HEK293 (cell line): ENCODE results near the gene SLC37A3.

ENCODE experiments used
- CTCF ChIA-PET: fragments of 350-600 bp; formaldehyde crosslinking; extraction: SDS; loops from one replicate; lab custom pipeline; 2021; ENCODE audit warnings: antibody characterized with exemption; lab: Yijun Ruan, JAX
- POLR2A ChIA-PET: fragments of 300-600 bp; formaldehyde crosslinking; extraction: SDS; loops from one replicate; lab custom pipeline; 2020; ENCODE audit warnings: antibody characterized with exemption, inconsistent platforms; lab: Yijun Ruan, JAX
- H3K27ac ChIP-seq: fragments of 200-500 bp; sonication (Bioruptor generic); 2 replicates; pipeline ENCODE4 v1.5.1; 2014; ENCODE audit warnings: low read depth, low read length, control low read depth, inconsistent platforms; ENCODE audit errors: extremely low read depth
- H3K36me3 ChIP-seq, 2 experiments: fragments of 200-500 bp in 1 of 2; sonication (Bioruptor generic) in 1 of 2; 1 replicate in 1 of 2; 2 replicates in 1 of 2; pipeline ENCODE4 v1.5.1; 2014 to 2017; ENCODE audit warnings: inconsistent platforms in 2 of 2, low read length in 2 of 2; ENCODE audit not compliant: control insufficient read depth in 2 of 2, insufficient read depth in 1 of 2
- H3K4me1 ChIP-seq: fragments of 200-500 bp; sonication (Bioruptor generic); 2 replicates; pipeline ENCODE4 v1.5.1; 2014; ENCODE audit warnings: mild to moderate bottlenecking, low read length, inconsistent platforms; ENCODE audit not compliant: control insufficient read depth, insufficient read depth
- H3K4me3 ChIP-seq: 2 replicates; pipeline ENCODE4 v1.5.1; 2011; ENCODE audit warnings: low read depth, mild to moderate bottlenecking, control low read depth, low read length, moderate library complexity
- H3K9me3 ChIP-seq: fragments of 200-500 bp; sonication (Bioruptor generic); 2 replicates; pipeline ENCODE4 v1.5.1; 2014; ENCODE audit warnings: low read depth, low read length, inconsistent platforms; ENCODE audit not compliant: control insufficient read depth, insufficient read depth
- KLF17 ChIP-seq: fragments of 450-650 bp; formaldehyde crosslinking; IDR thresholded peaks from 2 replicates; pipeline ENCODE4 v1.5.1; 2016; ENCODE audit warnings: missing biosample characterization, missing genetic modification characterization
- OVOL3 ChIP-seq: fragments of 450-650 bp; formaldehyde crosslinking; IDR thresholded peaks from 2 replicates; pipeline ENCODE4 v1.5.1; 2016; ENCODE audit warnings: missing biosample characterization, missing genetic modification characterization
- PRDM4 ChIP-seq: fragments of 450-650 bp; formaldehyde crosslinking; IDR thresholded peaks from 2 replicates; pipeline ENCODE4 v1.5.1; 2017; ENCODE audit warnings: missing biosample characterization, missing genetic modification characterization
- SALL2 ChIP-seq: fragments of 450-650 bp; formaldehyde crosslinking; IDR thresholded peaks from 2 replicates; pipeline ENCODE4 v1.5.0; 2017; ENCODE audit warnings: missing biosample characterization, mild to moderate bottlenecking, missing genetic modification characterization, borderline replicate concordance
- SCRT1 ChIP-seq: fragments of 450-650 bp; formaldehyde crosslinking; IDR thresholded peaks from 2 replicates; pipeline ENCODE4 v1.5.1; 2016; ENCODE audit warnings: missing biosample characterization, missing genetic modification characterization, borderline replicate concordance
- SCRT2 ChIP-seq: fragments of 450-650 bp; formaldehyde crosslinking; IDR thresholded peaks from 2 replicates; pipeline ENCODE4 v1.5.1; 2016; ENCODE audit warnings: missing biosample characterization, missing genetic modification characterization
- SP7 ChIP-seq: fragments of 450-650 bp; formaldehyde crosslinking; IDR thresholded peaks from 2 replicates; pipeline ENCODE4 v1.5.1; 2016; ENCODE audit warnings: missing biosample characterization, missing genetic modification characterization
- YY2 ChIP-seq: fragments of 450-650 bp; formaldehyde crosslinking; IDR thresholded peaks from 2 replicates; pipeline ENCODE4 v1.5.1; 2016; ENCODE audit warnings: missing biosample characterization, missing genetic modification characterization
- ZBTB17 ChIP-seq: fragments of 450-650 bp; formaldehyde crosslinking; IDR thresholded peaks from 2 replicates; pipeline ENCODE4 v1.5.1; 2016; ENCODE audit warnings: missing biosample characterization, missing genetic modification characterization
- ZFP3 ChIP-seq: fragments of 450-650 bp; formaldehyde crosslinking; IDR thresholded peaks from 2 replicates; pipeline ENCODE4 v1.5.1; 2016; ENCODE audit warnings: low read depth, missing biosample characterization, missing genetic modification characterization
- ZNF433 ChIP-seq: fragments of 450-650 bp; formaldehyde crosslinking; IDR thresholded peaks from 2 replicates; pipeline ENCODE4 v1.5.1; 2016; ENCODE audit warnings: missing biosample characterization, missing genetic modification characterization, low read depth
- ZNF560 ChIP-seq: fragments of 450-650 bp; formaldehyde crosslinking; IDR thresholded peaks from 2 replicates; pipeline ENCODE4 v1.5.1; 2017; ENCODE audit warnings: missing biosample characterization, missing genetic modification characterization, borderline replicate concordance
- ZNF654 ChIP-seq: fragments of 450-650 bp; formaldehyde crosslinking; IDR thresholded peaks from 2 replicates; pipeline ENCODE4 v1.5.1; 2016; ENCODE audit warnings: low read depth, missing biosample characterization, missing genetic modification characterization
- ZSCAN30 ChIP-seq: fragments of 450-650 bp; IDR thresholded peaks from 2 replicates; pipeline ENCODE4 v1.5.1; 2018; ENCODE audit warnings: missing biosample characterization, mild to moderate bottlenecking, missing genetic modification characterization, moderate library complexity
- TF ChIP-seq, protein P1 (sequence below): fragments of 450-650 bp; formaldehyde crosslinking; IDR thresholded peaks from 2 replicates; pipeline ENCODE4 v1.5.1; 2016; ENCODE audit warnings: missing biosample characterization, missing genetic modification characterization, borderline replicate concordance
- TF ChIP-seq, protein P2 (sequence below): fragments of 450-650 bp; formaldehyde crosslinking; IDR thresholded peaks from 2 replicates; pipeline ENCODE4 v1.5.1; 2016; ENCODE audit warnings: missing biosample characterization, missing genetic modification characterization
- TF ChIP-seq, protein P3 (sequence below): fragments of 450-650 bp; formaldehyde crosslinking; IDR thresholded peaks from 2 replicates; pipeline ENCODE4 v1.5.1; 2017; ENCODE audit warnings: missing biosample characterization, missing genetic modification characterization
- TF ChIP-seq, protein P4 (sequence below): fragments of 450-650 bp; formaldehyde crosslinking; IDR thresholded peaks from 2 replicates; pipeline ENCODE4 v1.5.1; 2016; ENCODE audit warnings: missing biosample characterization, missing genetic modification characterization

SLC37A3 gene

GRCh38 chr7:140367528-140367927, 30.8 kb downstream of the SLC37A3 start (continued):
- no peak for TF ChIP-seq KLF17
- TF ChIP-seq, protein P1, sequence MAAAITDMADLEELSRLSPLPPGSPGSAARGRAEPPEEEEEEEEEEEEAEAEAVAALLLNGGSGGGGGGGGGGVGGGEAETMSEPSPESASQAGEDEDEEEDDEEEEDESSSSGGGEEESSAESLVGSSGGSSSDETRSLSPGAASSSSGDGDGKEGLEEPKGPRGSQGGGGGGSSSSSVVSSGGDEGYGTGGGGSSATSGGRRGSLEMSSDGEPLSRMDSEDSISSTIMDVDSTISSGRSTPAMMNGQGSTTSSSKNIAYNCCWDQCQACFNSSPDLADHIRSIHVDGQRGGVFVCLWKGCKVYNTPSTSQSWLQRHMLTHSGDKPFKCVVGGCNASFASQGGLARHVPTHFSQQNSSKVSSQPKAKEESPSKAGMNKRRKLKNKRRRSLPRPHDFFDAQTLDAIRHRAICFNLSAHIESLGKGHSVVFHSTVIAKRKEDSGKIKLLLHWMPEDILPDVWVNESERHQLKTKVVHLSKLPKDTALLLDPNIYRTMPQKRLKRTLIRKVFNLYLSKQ (tag by site-specific recombination): no peak
- no peak for TF ChIP-seq YY2 (tag by site-specific recombination)
- no peak for TF ChIP-seq ZNF654

- Histone ChIP-seq H3K36me3 (peaks cover 9 to 40% of the 10 kb centered on the region in 2 experiments; a peak in 2 of 3 replicates), H3K4me3 (no peak overlapping the region), H3K9me3 (no peaks in the 10 kb centered on the region), H3K27ac (no peak overlapping the region), H3K4me1 (no peaks in the 10 kb centered on the region)
- TF ChIP-seq SP7 (tag by site-specific recombination) (peak; percentile 59), SCRT1 (peak; percentile 90), ZBTB17 (peak; percentile 87), ZSCAN30 (tag by site-specific recombination) (peak; percentile 73; the same call in 1 of the 2 replicates), SCRT2 (tag by site-specific recombination) (peak; percentile 83), ZFP3 (tag by site-specific recombination) (no peak), OVOL3 (tag by site-specific recombination) (no peak)
- TF ChIP-seq, protein P2, sequence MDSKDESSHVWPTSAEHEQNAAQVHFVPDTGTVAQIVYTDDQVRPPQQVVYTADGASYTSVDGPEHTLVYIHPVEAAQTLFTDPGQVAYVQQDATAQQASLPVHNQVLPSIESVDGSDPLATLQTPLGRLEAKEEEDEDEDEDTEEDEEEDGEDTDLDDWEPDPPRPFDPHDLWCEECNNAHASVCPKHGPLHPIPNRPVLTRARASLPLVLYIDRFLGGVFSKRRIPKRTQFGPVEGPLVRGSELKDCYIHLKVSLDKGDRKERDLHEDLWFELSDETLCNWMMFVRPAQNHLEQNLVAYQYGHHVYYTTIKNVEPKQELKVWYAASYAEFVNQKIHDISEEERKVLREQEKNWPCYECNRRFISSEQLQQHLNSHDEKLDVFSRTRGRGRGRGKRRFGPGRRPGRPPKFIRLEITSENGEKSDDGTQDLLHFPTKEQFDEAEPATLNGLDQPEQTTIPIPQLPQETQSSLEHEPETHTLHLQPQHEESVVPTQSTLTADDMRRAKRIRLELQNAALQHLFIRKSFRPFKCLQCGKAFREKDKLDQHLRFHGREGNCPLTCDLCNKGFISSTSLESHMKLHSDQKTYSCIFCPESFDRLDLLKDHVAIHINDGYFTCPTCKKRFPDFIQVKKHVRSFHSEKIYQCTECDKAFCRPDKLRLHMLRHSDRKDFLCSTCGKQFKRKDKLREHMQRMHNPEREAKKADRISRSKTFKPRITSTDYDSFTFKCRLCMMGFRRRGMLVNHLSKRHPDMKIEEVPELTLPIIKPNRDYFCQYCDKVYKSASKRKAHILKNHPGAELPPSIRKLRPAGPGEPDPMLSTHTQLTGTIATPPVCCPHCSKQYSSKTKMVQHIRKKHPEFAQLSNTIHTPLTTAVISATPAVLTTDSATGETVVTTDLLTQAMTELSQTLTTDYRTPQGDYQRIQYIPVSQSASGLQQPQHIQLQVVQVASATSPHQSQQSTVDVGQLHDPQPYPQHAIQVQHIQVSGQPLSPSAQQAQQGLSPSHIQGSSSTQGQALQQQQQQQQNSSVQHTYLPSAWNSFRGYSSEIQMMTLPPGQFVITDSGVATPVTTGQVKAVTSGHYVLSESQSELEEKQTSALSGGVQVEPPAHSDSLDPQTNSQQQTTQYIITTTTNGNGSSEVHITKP (tag by site-specific recombination): peak; percentile 45; the same call in 1 of the 2 replicates
- TF ChIP-seq, protein P3, sequence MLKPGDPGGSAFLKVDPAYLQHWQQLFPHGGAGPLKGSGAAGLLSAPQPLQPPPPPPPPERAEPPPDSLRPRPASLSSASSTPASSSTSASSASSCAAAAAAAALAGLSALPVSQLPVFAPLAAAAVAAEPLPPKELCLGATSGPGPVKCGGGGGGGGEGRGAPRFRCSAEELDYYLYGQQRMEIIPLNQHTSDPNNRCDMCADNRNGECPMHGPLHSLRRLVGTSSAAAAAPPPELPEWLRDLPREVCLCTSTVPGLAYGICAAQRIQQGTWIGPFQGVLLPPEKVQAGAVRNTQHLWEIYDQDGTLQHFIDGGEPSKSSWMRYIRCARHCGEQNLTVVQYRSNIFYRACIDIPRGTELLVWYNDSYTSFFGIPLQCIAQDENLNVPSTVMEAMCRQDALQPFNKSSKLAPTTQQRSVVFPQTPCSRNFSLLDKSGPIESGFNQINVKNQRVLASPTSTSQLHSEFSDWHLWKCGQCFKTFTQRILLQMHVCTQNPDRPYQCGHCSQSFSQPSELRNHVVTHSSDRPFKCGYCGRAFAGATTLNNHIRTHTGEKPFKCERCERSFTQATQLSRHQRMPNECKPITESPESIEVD (tag by site-specific recombination): 0 out of 2 replicates have a peak, but pooled peaks have one; percentile 12
- ChIA-PET POLR2A (no interaction called here), CTCF (interaction anchor here (0.7 to 1.2 kb wide), 3 partner anchors 12 to 255 kb away, joined by 3 to 5 read pairs (median 3); no protein-coding TSS in a partner anchor)
These were observed 33.5 kb downstream of the SLC37A3 start for GRCh38 chr7:140364819-140365218.

- ChIA-PET POLR2A (no interaction called here), CTCF (no interaction called here)
These were observed 37.6 kb downstream of the SLC37A3 start for GRCh38 chr7:140360697-140361229.

More at GRCh38 chr7:140360697-140361229, 37.6 kb downstream of the SLC37A3 start:
- Histone ChIP-seq H3K4me1 (no peaks in the 10 kb centered on the region), H3K27ac (no peak overlapping the region), H3K9me3 (no peaks in the 10 kb centered on the region), H3K36me3 (peaks cover 8 to 50% of the 10 kb centered on the region in 2 experiments; a peak in 2 of 3 replicates), H3K4me3 (no peak overlapping the region)
- TF ChIP-seq PRDM4 (tag by site-specific recombination) (peak; percentile 57; the same call in 1 of the 2 replicates), ZNF433 (tag by site-specific recombination) (no peak), ZNF560 (no peak), SALL2 (tag by site-specific recombination) (no peak)
- TF ChIP-seq, protein P4, sequence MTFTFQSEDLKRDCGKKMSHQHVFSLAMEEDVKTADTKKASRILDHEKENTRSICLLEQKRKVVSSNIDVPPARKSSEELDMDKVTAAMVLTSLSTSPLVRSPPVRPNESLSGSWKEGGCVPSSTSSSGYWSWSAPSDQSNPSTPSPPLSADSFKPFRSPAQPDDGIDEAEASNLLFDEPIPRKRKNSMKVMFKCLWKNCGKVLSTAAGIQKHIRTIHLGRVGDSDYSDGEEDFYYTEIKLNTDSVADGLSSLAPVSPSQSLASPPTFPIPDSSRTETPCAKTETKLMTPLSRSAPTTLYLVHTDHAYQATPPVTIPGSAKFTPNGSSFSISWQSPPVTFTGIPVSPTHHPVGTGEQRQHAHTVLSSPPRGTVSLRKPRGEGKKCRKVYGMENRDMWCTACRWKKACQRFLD (tag by site-specific recombination): no peak
